Subcutaneous preadipocyte (primary cell): ENCODE data around the gene EBLN2. TPM values are rescaled to one million over a fixed set of nuclear protein-coding genes. Genes with fewer than 3 reads are reported as not detected.
A peak's percentile ranks its signal among the peaks of the same experiment; 100 is the strongest.

Source experiments
- small RNA-seq: library from RNA; depleted of rRNA; stranded (forward); fragments of <200 nt; gene quantifications from one replicate; pipeline ENCODE3, GENCODE V24; 2012
- total RNA-seq: library from RNA; depleted of rRNA; stranded (reverse); fragments of >200 nt; gene quantifications from 2 replicates; pipeline ENCODE4 v1.2.3, GENCODE V29; 2012

The EBLN2 gene
- total RNA-seq = 4.0 and 6.6 TPM in 2 replicates

GRCh38 chr3:73061416-73061815, at the start of gene EBLN2:
Gene EBLN2, plus strand, starts transcription at chr3:73061659. Its CDS starts 423 bp downstream, at chr3:73062082.

Small RNA genes within 50 kb of the gene (small RNA-seq; reads per million reads assigned to genes)
- gene RNU2-64P (3.7 reads per million, percentile 89 among the genes with 10 or more reads in this experiment), gene RNU6-557P (not detected), gene RNU7-19P (not detected)

Other genes starting within 250 kb of the EBLN2 start
- 17.6 and 23.9 TPM in 2 replicates for gene SHQ1, start 213.2 kb upstream of the EBLN2 start, total RNA-seq
- 24.6 and 32.6 TPM in 2 replicates for gene GXYLT2, start 173.6 kb upstream of the EBLN2 start, total RNA-seq
- 44.1 and 54.7 TPM in 2 replicates for gene PPP4R2, start 64.8 kb upstream of the EBLN2 start, total RNA-seq